ENCODE measurements around the gene MYO9B. TPM values are rescaled to one million over a fixed set of nuclear protein-coding genes. Genes with fewer than 3 reads are reported as not detected.
"Not testable (repeated sequence)": the region's sequence is repeated elsewhere in the genome, so short reads cannot be mapped to it uniquely, and the experiment has no call there.

MYO9B gene
- total RNA-seq, 1 donor from 2014 or later = 103 TPM

- no peak for DNase-seq (ENCODE audit: low spot score)
These were observed 11.3 kb downstream of the MYO9B start for GRCh38 chr19:17086834-17087233.

- no peak for DNase-seq (ENCODE audit: low spot score)
These were observed 13.0 kb downstream of the MYO9B start for GRCh38 chr19:17088552-17088951.

GRCh38 chr19:17090583-17090982 is 15.0 kb downstream of the MYO9B start:
- DNase-seq (ENCODE audit: low spot score) = no peak

GRCh38 chr19:17091758-17092333 is 16.3 kb downstream of the MYO9B start:
- DNase-seq (ENCODE audit: low spot score) = no peak

- DNase-seq (ENCODE audit: low spot score) = no peak
These were observed 17.1 kb downstream of the MYO9B start for GRCh38 chr19:17092696-17093095.

- DNase-seq (ENCODE audit: low spot score) = not testable (repeated sequence)
These were observed 19.1 kb downstream of the MYO9B start for GRCh38 chr19:17094694-17095093.

GRCh38 chr19:17095141-17095919 is 19.8 kb downstream of the MYO9B start:
- DNase-seq (ENCODE audit: low spot score) = no peak

- DNase-seq (ENCODE audit: low spot score) = no peak
These were observed 22.1 kb downstream of the MYO9B start for GRCh38 chr19:17097593-17098126.

- no peak for DNase-seq (ENCODE audit: low spot score)
These were observed 22.7 kb downstream of the MYO9B start for GRCh38 chr19:17098326-17098725.

GRCh38 chr19:17101686-17102628 is 26.4 kb downstream of the MYO9B start:
- DNase-seq (ENCODE audit: low spot score) = no peak

GRCh38 chr19:17103177-17103576 is 27.6 kb downstream of the MYO9B start:
- no peak for DNase-seq (ENCODE audit: low spot score)

GRCh38 chr19:17104679-17105078 is 29.1 kb downstream of the MYO9B start:
- no peak for DNase-seq (ENCODE audit: low spot score)

- DNase-seq (ENCODE audit: low spot score) = no peak
These were observed 30.0 kb downstream of the MYO9B start for GRCh38 chr19:17105556-17105955.

GRCh38 chr19:17106964-17107363 is 31.4 kb downstream of the MYO9B start:
- not testable (repeated sequence) for DNase-seq (ENCODE audit: low spot score)

GRCh38 chr19:17107546-17108452 is 32.2 kb downstream of the MYO9B start:
- DNase-seq (ENCODE audit: low spot score) = peak; percentile 95

GRCh38 chr19:17108453-17108784 is 32.8 kb downstream of the MYO9B start:
- no peak for DNase-seq (ENCODE audit: low spot score)

GRCh38 chr19:17109300-17109699 is 33.7 kb downstream of the MYO9B start:
- no peak for DNase-seq (ENCODE audit: low spot score)

- DNase-seq (ENCODE audit: low spot score) = no peak
These were observed 34.5 kb downstream of the MYO9B start for GRCh38 chr19:17109962-17110598.

GRCh38 chr19:17110599-17110966 is 35.0 kb downstream of the MYO9B start:
- no peak for DNase-seq (ENCODE audit: low spot score)

GRCh38 chr19:17111766-17112165 is 36.2 kb downstream of the MYO9B start:
- no peak for DNase-seq (ENCODE audit: low spot score)
